Mucosa of descending colon (tissue), 3 donors: ENCODE measurements around the gene CERS2. TPM values are rescaled to one million over a fixed set of nuclear protein-coding genes. Genes with fewer than 3 reads are reported as not detected.

Experiments
- ATAC-seq: fragments of 200-7000 bp; cut with Tn5 transposase; one replicate; pipeline ENCODE4 v1.9.1; 2020; ENCODE audit warnings: mild to moderate bottlenecking, moderate library complexity
- DNase-seq, 3 donors: peaks; one replicate each; pipeline ENCODE4 v3.0.0-alpha.2; 2020
- H3K36me3 ChIP-seq: fragments of 200-600 bp; one replicate; pipeline ENCODE4 v1.8.0; 2021; ENCODE audit warnings: low read depth, mild to moderate bottlenecking
- H3K4me1 ChIP-seq: fragments of 200-600 bp; one replicate; pipeline ENCODE4 v1.8.0; 2021; ENCODE audit warnings: low read depth, mild to moderate bottlenecking
- H3K4me3 ChIP-seq: fragments of 200-600 bp; one replicate; pipeline ENCODE4 v1.8.0; 2021; ENCODE audit warnings: mild to moderate bottlenecking
- H3K9me3 ChIP-seq: fragments of 200-600 bp; one replicate; pipeline ENCODE4 v1.8.0; 2021; ENCODE audit warnings: mild to moderate bottlenecking
- CTCF ChIP-seq: fragments of 200-600 bp; IDR thresholded peaks from one replicate; pipeline ENCODE4 v1.8.0; 2022; ENCODE audit warnings: antibody characterized with exemption, mild to moderate bottlenecking
- intact Hi-C, 2 donors: fragments of 100-400 bp; cut with DNase I in 1 of 2; cut with micrococcal nuclease in 1 of 2; formaldehyde crosslinking; loops; one replicate each; pipeline versions ENCODE4 v1.11.0 to v1.11.1; 2022; cut with DNase I, micrococcal nuclease
- total RNA-seq, 3 donors: library from RNA; stranded (reverse); fragmentation: NEBNext Ultra II Directional in 2 of 3; extraction: Animal tissue kit (Norgen Biotek cat#: 25700) in 2 of 3; gene quantifications; one replicate each; pipeline versions ENCODE4 v1.2.1 to v1.2.4, GENCODE V29; 2021 to 2023
- donor health status: DM: no; HTN: no; CAD: no; lungs with moderate emphysema.
- donor health status: DM: no; HTN: no; CAD: no.
- donor health status: DM: no; HTN: yes; CAD: no.

CERS2 gene
- total RNA-seq, 3 donors from 2014 or later = 142 to 209 (median 186) TPM

GRCh38 chr1:150966011-150966410, 8.6 kb downstream of the CERS2 start:
- no peak for TF ChIP-seq CTCF
- no peak for DNase-seq
- H3K36me3 ChIP-seq = peaks cover 21% of the 10 kb centered on the region
- H3K4me1 ChIP-seq = peaks cover 5% of the 10 kb centered on the region
- intact Hi-C loops = no loop called here
- no peaks in the 10 kb centered on the region for H3K9me3 ChIP-seq
- no peak for ATAC-seq
- no peak overlapping the region for H3K4me3 ChIP-seq

GRCh38 chr1:150965605-150966004, 9.0 kb downstream of the CERS2 start:
- H3K4me3 ChIP-seq = no peak overlapping the region
- intact Hi-C loops = no loop called here
- ATAC-seq (no peak), DNase-seq (no peak)
- peaks cover 21% of the 10 kb centered on the region for H3K36me3 ChIP-seq
- H3K9me3 ChIP-seq = no peaks in the 10 kb centered on the region
- no peak for TF ChIP-seq CTCF
- peaks cover under 1% of the 10 kb centered on the region for H3K4me1 ChIP-seq

- H3K36me3 ChIP-seq = peaks cover 21% of the 10 kb centered on the region
- no peak for TF ChIP-seq CTCF
- DNase-seq (no peak), ATAC-seq (no peak)
- H3K9me3 ChIP-seq = no peaks in the 10 kb centered on the region
- intact Hi-C loops = no loop called here
- no peaks in the 10 kb centered on the region for H3K4me1 ChIP-seq
- no peak overlapping the region for H3K4me3 ChIP-seq
Measured at GRCh38 chr1:150964164-150964489, 10.5 kb downstream of the CERS2 start.

- Histone ChIP-seq H3K36me3 (peaks cover 21% of the 10 kb centered on the region), H3K9me3 (no peaks in the 10 kb centered on the region), H3K4me3 (no peak overlapping the region), H3K4me1 (no peaks in the 10 kb centered on the region)
- no peak for TF ChIP-seq CTCF
- intact Hi-C loops = no loop called here
- DNase-seq (no peak), ATAC-seq (no peak)
Measured at GRCh38 chr1:150963321-150964163, 11.1 kb downstream of the CERS2 start.

- TF ChIP-seq CTCF = no peak
- ATAC-seq = no peak
- intact Hi-C loops = no loop called here
- H3K4me3 ChIP-seq = no peak overlapping the region
- H3K36me3 ChIP-seq = peaks cover 15% of the 10 kb centered on the region
- no peak for DNase-seq
- no peaks in the 10 kb centered on the region for H3K4me1 ChIP-seq
- no peaks in the 10 kb centered on the region for H3K9me3 ChIP-seq
Measured at GRCh38 chr1:150961756-150962155, 12.9 kb downstream of the CERS2 start.
